SK-MEL-5 (cell line): ENCODE results near the gene COL5A3. TPM values are rescaled to one million over a fixed set of nuclear protein-coding genes. Genes with fewer than 3 reads are reported as not detected.
"Not testable (repeated sequence)": the region's sequence is repeated elsewhere in the genome, so short reads cannot be mapped to it uniquely, and the experiment has no call there.

Source experiments
- DNase-seq: peaks from one replicate; pipeline ENCODE4 v3.0.0-alpha.2; 2016; ENCODE audit warnings: low read depth, low spot score
- in situ Hi-C: cut with HindIII; loops from 2 replicates; pipeline ENCODE4 v1.10.0; 2016; ENCODE audit warnings: low sequenced_read_pairs, high pct_unique_total_duplicates, low pct_unique_long_range_greater_than_20kb
- total RNA-seq: library from RNA; depleted of rRNA; stranded (reverse); fragments of >200 nt; shearing (Covaris generic); gene quantifications from 2 replicates; pipeline ENCODE4 v1.2.3, GENCODE V29; 2014

The COL5A3 gene
- total RNA-seq, 1 experiment from 2014 or later = 1.5 TPM

- DNase-seq = no peak
- in situ Hi-C loops = no loop called here
Measured at GRCh38 chr19:9953802-9954542, 56.3 kb downstream of the COL5A3 start.

DNA sequence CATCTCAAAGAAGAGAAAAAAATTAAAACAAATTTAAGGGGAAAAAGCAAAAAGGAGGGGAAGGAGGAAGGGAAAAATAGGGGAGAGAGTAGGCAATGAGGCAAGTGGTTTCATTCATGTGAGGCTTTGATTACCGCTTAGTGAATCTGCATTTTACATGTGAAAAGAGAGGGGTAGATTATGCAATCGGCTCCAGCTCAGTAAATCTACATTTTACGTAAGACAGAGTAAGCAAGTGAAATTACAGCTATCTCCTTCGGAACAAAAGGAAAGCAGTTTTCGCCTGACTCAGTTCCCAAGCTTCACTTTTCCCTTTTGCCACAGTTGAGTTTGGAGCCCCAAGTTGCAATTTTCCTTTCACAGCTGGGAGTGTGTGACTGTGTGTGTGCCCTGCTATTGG lies 58.0 kb downstream of the COL5A3 start:
- in situ Hi-C loops = no loop called here
- no peak for DNase-seq

- in situ Hi-C loops = no loop called here
Measured at GRCh38 chr19:9947441-9947840, 62.9 kb downstream of the COL5A3 start.

DNA sequence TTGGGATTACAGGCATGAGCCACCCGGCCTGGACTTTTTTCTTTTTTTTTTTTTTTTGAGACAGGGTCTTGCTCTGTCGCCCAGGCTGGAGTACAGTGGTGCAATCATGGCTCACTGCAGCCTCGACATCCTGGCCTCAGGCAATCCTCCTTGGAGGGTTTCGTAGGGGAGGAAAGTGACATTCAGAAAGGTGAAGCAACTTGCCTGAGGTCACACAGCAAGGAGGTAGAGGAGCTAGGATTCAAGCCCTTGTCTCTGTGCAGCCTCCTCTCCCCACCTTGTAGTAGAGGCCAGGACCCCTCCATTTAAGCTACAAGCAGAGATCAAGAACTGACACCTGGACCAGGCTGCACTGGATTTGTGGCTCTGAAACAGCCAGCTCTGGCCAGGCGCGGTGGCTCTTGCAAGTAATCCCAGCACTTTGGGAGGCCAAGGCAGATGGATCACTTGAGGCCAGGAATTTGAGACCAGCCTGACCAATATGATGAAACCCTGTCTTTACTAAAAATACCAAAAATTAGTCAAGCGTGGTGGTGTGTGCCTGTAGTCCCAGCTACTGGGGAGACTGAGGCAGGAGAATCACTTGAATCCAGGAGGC lies 63.7 kb downstream of the COL5A3 start:
- in situ Hi-C loops, DNase-seq: not testable (repeated sequence)

More at GRCh38 chr19:9947441-9947840, 62.9 kb downstream of the COL5A3 start:
- no peak for DNase-seq

GRCh38 chr19:9945319-9945966 lies 64.9 kb downstream of the COL5A3 start:
- in situ Hi-C loops = no loop called here
- DNase-seq = peak; percentile 16

DNA sequence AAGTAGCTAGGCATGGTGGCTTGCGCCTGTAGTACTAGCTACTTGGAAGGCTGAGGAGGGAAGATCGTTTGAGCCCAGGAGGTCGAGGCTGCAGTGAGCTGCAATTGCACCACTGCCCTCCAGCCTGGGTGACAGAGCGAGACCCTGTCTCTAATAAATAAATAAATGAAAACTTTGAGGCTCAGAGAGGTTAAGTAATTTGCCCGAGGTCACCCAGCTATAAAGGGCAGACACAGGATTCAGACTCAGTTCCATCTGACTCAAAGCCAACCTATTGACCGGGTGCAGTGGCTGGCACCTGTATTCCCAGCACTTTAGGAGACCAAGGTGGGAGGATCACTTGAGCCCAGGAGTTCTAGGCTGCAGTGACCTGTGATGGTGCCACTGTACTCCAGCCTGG lies 66.6 kb downstream of the COL5A3 start:
- in situ Hi-C loops = no loop called here
- DNase-seq = no peak

- in situ Hi-C loops = no loop called here
Measured at GRCh38 chr19:9941671-9942070, 68.6 kb downstream of the COL5A3 start.

GRCh38 chr19:9941231-9941630 lies 69.1 kb downstream of the COL5A3 start:
- in situ Hi-C loops = no loop called here
- DNase-seq = no peak

More at GRCh38 chr19:9941671-9942070, 68.6 kb downstream of the COL5A3 start:
- DNase-seq = no peak

GRCh38 chr19:9940778-9941177 lies 69.5 kb downstream of the COL5A3 start:
- no peak for DNase-seq
- in situ Hi-C loops = no loop called here

DNA sequence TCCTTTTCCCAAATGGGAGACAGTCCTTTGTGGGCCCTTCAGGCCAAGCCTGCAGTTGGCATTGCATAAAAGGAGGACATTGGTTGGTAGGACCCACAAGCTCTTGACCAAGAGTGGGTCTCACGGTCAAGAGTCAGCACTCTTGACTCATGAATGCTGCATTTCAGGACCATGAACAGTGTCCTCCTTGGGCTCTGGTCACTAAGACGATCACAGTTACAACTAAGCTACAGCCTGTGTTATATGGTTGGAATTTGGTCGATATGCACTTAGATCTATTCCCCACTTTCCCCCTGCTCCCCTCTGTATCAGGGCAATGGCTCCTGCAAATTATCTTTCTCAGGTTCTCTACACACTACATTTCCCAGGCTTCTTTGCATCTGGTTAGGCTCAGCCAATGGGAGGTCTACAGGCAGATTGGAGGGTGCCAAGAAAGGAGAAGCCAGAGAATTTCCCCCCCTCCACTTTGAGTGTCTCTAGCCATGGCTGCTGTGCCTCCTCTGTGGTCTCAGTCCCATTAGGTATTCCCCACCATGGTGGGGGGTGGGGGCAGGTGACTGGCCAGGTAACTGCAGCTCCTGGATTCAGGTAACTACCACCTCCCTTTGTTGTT lies 70.9 kb downstream of the COL5A3 start:
- DNase-seq = no peak
- in situ Hi-C loops = no loop called here

GRCh38 chr19:9937001-9937411 lies 73.3 kb downstream of the COL5A3 start:
- in situ Hi-C loops = no loop called here
- DNase-seq = no peak

- DNase-seq = peak; percentile 42
- in situ Hi-C loops = no loop called here
Measured at GRCh38 chr19:9936326-9937000, 73.8 kb downstream of the COL5A3 start, which contains the start of gene OLFM2. Gene OLFM2 (minus strand): TSS chr19:9936515. CDS start chr19:9936366, 149 bp downstream.

- in situ Hi-C loops = no loop called here
Measured at GRCh38 chr19:9935506-9936325, 74.6 kb downstream of the COL5A3 start.

GRCh38 chr19:9934132-9934950 lies 76.0 kb downstream of the COL5A3 start:
- in situ Hi-C loops = no loop called here

More at GRCh38 chr19:9935506-9936325, 74.6 kb downstream of the COL5A3 start:
- no peak for DNase-seq

DNA sequence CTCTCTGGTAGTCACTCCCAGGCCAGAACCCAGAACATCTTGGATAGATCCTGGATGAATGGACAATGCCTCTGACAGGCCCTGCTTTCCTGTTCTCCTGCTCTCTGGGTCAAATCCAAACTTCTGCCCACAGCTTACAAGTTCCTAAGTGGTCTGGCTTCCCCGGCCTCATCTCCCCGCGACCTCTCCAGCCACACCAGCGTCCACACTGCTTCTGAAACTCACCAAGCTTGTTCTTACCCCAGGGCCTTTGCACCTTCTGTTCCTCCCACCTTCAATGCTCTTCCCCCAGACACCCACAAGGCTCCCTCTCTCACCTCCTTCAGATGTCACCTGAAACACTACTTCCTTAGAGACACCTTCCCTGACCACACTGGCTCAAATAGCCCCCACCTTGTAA lies 77.5 kb downstream of the COL5A3 start:
- in situ Hi-C loops = no loop called here
- DNase-seq = no peak

More at GRCh38 chr19:9934132-9934950, 76.0 kb downstream of the COL5A3 start:
- DNase-seq = peak; percentile 83

DNA sequence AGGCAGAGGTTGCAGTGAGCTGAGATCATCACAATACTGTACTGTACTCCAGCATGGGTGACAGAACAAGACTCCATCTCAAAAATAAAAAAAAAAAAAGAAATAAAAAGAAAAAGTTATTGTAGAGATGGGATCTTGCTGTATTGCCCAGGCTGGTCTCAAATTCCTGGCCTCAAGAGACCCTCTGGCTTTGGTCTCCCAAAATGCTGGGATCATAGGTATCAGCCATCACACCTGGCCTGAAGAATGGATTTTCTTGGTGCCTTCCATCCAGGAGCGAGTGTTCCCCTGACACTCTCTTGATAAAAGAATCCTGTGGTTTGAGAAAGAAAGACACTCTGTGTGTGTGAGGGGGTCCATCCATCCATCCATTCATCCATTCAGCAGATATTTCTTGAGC lies 78.7 kb downstream of the COL5A3 start:
- in situ Hi-C loops = no loop called here
- no peak for DNase-seq
